PC-9 (cell line): Measurements from ENCODE around the gene ANAPC1.

ENCODE experiments used
- EZH2 ChIP-seq: fragments of 200-600 bp; sonication (generic); IDR thresholded peaks from 2 replicates; pipeline ENCODE4 v1.8.0; 2017; ENCODE audit warnings: antibody characterized with exemption, low read depth
- TF ChIP-seq, protein P1 (sequence below): fragments of 200-600 bp; sonication (generic); conservative IDR thresholded peaks from 2 replicates; pipeline ENCODE4 v1.6.1; 2017; ENCODE audit warnings: mixed run types, antibody characterized with exemption, mild to moderate bottlenecking, moderate library complexity

DNA sequence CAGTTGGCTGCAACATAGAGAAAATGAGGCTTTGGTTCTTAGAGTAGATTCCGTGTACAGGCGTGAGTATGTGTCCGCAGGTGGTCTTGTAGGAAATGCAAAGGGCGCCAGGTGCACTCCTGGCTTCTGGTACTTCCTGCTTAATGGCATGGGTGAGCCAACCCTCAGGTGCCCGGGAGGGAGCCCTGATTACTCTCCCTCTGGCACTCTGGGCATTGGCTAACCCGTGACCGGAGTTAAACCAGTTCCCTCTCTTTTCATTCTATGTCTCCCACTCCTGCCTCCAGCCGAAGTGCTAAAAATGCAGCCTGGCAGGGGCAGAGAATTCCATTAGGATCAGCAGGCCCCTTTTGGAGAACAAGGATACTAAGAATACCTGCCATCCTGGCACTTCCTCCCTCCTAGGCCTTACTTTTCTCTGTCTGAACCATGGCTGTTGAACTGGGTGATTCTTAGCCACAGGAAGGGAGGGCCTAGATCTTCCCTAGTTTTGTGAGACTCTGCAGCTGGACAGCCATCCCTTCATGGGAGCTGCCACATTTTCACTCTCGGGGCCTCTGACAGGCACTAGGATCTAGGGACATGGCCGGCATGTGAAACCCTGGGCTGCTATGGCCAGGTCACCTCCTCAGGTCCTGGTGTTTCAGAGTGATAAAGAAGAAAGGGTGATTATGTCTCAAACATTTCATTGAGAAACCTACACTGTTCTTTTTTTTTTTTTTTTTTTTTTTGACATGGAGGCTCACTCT lies 20.9 kb upstream of the ANAPC1 start:
- no peak for TF ChIP-seq EZH2
- TF ChIP-seq, protein P1, sequence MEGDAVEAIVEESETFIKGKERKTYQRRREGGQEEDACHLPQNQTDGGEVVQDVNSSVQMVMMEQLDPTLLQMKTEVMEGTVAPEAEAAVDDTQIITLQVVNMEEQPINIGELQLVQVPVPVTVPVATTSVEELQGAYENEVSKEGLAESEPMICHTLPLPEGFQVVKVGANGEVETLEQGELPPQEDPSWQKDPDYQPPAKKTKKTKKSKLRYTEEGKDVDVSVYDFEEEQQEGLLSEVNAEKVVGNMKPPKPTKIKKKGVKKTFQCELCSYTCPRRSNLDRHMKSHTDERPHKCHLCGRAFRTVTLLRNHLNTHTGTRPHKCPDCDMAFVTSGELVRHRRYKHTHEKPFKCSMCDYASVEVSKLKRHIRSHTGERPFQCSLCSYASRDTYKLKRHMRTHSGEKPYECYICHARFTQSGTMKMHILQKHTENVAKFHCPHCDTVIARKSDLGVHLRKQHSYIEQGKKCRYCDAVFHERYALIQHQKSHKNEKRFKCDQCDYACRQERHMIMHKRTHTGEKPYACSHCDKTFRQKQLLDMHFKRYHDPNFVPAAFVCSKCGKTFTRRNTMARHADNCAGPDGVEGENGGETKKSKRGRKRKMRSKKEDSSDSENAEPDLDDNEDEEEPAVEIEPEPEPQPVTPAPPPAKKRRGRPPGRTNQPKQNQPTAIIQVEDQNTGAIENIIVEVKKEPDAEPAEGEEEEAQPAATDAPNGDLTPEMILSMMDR: no peak
